Liver (tissue), 9 donors: ENCODE measurements around the gene FAM168B. TPM values are rescaled to one million over a fixed set of nuclear protein-coding genes. Genes with fewer than 3 reads are reported as not detected.

ENCODE experiments used
- DNase-seq: peaks from one replicate; pipeline ENCODE4 v3.0.0-alpha.2; 2017; ENCODE audit warnings: low spot score
- H3K27ac ChIP-seq, 2 donors: one replicate each; pipeline ENCODE4 v1.7.0; 2013; ENCODE audit warnings: inconsistent platforms in 2 of 2, low read length in 2 of 2, control low read depth in 1 of 2, low read depth in 1 of 2, mild to moderate bottlenecking in 1 of 2
- H3K27me3 ChIP-seq, 4 donors: one replicate each; pipeline versions ENCODE4 v1.6.1 to v1.7.0; 2013; ENCODE audit warnings: low read length in 3 of 4, inconsistent platforms in 1 of 4, mild to moderate bottlenecking in 1 of 4, moderate library complexity in 1 of 4; ENCODE audit not compliant: control insufficient read depth in 4 of 4, insufficient read depth in 4 of 4
- H3K36me3 ChIP-seq, 4 donors: one replicate each; pipeline versions ENCODE4 v1.6.1 to v1.7.0; 2013; ENCODE audit warnings: low read length in 3 of 4, mild to moderate bottlenecking in 3 of 4, low read depth in 1 of 4, moderate library complexity in 1 of 4; ENCODE audit not compliant: control insufficient read depth in 4 of 4, insufficient read depth in 3 of 4
- H3K4me1 ChIP-seq, 4 donors: one replicate each; pipeline versions ENCODE4 v1.6.1 to v1.7.0; 2013; ENCODE audit warnings: low read length in 3 of 4, mild to moderate bottlenecking in 3 of 4, moderate library complexity in 1 of 4; ENCODE audit not compliant: control insufficient read depth in 4 of 4, insufficient read depth in 4 of 4
- H3K4me3 ChIP-seq, 3 donors: one replicate each; pipeline versions ENCODE4 v1.6.1 to v1.7.0; 2013; ENCODE audit warnings: low read length in 3 of 3, control low read depth in 1 of 3, low read depth in 1 of 3, mild to moderate bottlenecking in 1 of 3
- H3K9ac ChIP-seq, 2 donors: one replicate each; pipeline ENCODE4 v1.7.0; 2013; ENCODE audit warnings: low read length in 2 of 2, mild to moderate bottlenecking in 2 of 2, moderate library complexity in 2 of 2, control low read depth in 1 of 2, low read depth in 1 of 2
- H3K9me3 ChIP-seq, 4 donors: one replicate each; pipeline versions ENCODE4 v1.6.1 to v1.7.0; 2013; ENCODE audit warnings: low read length in 3 of 4; ENCODE audit not compliant: control insufficient read depth in 4 of 4
- ATF3 ChIP-seq: IDR thresholded peaks from 2 replicates; pipeline ENCODE4 v1.6.1; 2016; ENCODE audit warnings: antibody characterized with exemption
- EGR1 ChIP-seq, 2 donors: IDR thresholded peaks; 2 replicates each; pipeline ENCODE4 v1.6.1; 2016 to 2018; ENCODE audit warnings: antibody characterized with exemption in 2 of 2, low read depth in 2 of 2
- FOXA1 ChIP-seq: IDR thresholded peaks from 2 replicates; pipeline ENCODE4 v1.6.1; 2016; ENCODE audit warnings: antibody characterized with exemption
- FOXA2 ChIP-seq: IDR thresholded peaks from 2 replicates; pipeline ENCODE4 v1.6.1; 2016; ENCODE audit warnings: antibody characterized with exemption
- GABPA ChIP-seq, 2 donors: IDR thresholded peaks in 1 of 2; conservative IDR thresholded peaks in 1 of 2; 2 replicates each; pipeline ENCODE4 v1.6.1; 2016; ENCODE audit warnings: antibody characterized with exemption in 2 of 2, mild to moderate bottlenecking in 1 of 2, moderate library complexity in 1 of 2
- HNF4A ChIP-seq, 2 donors: conservative IDR thresholded peaks; 2 replicates each; pipeline ENCODE4 v1.6.1; 2016; ENCODE audit warnings: antibody characterized with exemption in 2 of 2, mild to moderate bottlenecking in 2 of 2
- HNF4G ChIP-seq: IDR thresholded peaks from 2 replicates; pipeline ENCODE4 v1.6.1; 2016; ENCODE audit warnings: antibody characterized with exemption
- JUND ChIP-seq, 2 donors: IDR thresholded peaks; 2 replicates each; pipeline ENCODE4 v1.6.1; 2016; ENCODE audit warnings: antibody characterized with exemption in 2 of 2
- MAX ChIP-seq: IDR thresholded peaks from 2 replicates; pipeline ENCODE4 v1.6.1; 2016; ENCODE audit warnings: antibody characterized with exemption
- NR2F2 ChIP-seq: IDR thresholded peaks from 2 replicates; pipeline ENCODE4 v1.6.1; 2016; ENCODE audit warnings: antibody characterized with exemption
- RAD21 ChIP-seq, 2 donors: IDR thresholded peaks; 2 replicates each; pipeline ENCODE4 v1.6.1; 2016; ENCODE audit warnings: antibody characterized with exemption in 2 of 2, mild to moderate bottlenecking in 2 of 2
- REST ChIP-seq: IDR thresholded peaks from 2 replicates; pipeline ENCODE4 v1.6.1; 2016; ENCODE audit warnings: antibody characterized with exemption, mild to moderate bottlenecking
- RXRA ChIP-seq, 2 donors: IDR thresholded peaks; 2 replicates each; pipeline ENCODE4 v1.6.1; 2017 to 2018; ENCODE audit warnings: antibody characterized with exemption in 2 of 2, mild to moderate bottlenecking in 1 of 2
- SP1 ChIP-seq: IDR thresholded peaks from 2 replicates; pipeline ENCODE4 v1.6.1; 2018; ENCODE audit warnings: antibody characterized with exemption, mild to moderate bottlenecking
- TAF1 ChIP-seq: conservative IDR thresholded peaks from 2 replicates; pipeline ENCODE4 v1.6.1; 2016; ENCODE audit warnings: antibody characterized with exemption, mild to moderate bottlenecking
- YY1 ChIP-seq: IDR thresholded peaks from 2 replicates; pipeline ENCODE4 v1.6.1; 2016; ENCODE audit warnings: antibody characterized with exemption, mild to moderate bottlenecking
- ZBTB33 ChIP-seq: IDR thresholded peaks from 2 replicates; pipeline ENCODE4 v1.6.1; 2016; ENCODE audit warnings: antibody characterized with exemption
- WGBS: extraction: QIAGEN DNeasy Blood & Tissue Kit; methylation state at CpG from one replicate; pipeline ENCODE4 v1.1.7; 2013; 5-methylcytosine and 5-hydroxymethylcytosine counted together
- polyA plus RNA-seq, 2 donors: library from polyadenylated mRNA; stranded (reverse) in 1 of 2; unstranded in 1 of 2; fragments of 200-250 nt in 1 of 2; fragments of >200 nt in 1 of 2; fragmentation: Nextera tagmentation in 1 of 2; extraction: Ambion mirVana in 1 of 2; gene quantifications; one replicate each; pipeline versions ENCODE4 v1.2.1 to v1.2.3, GENCODE V29; 2013 to 2015
- total RNA-seq, 2 donors: library from RNA; depleted of rRNA; stranded (reverse); fragments of >200 nt; gene quantifications; one replicate each; pipeline ENCODE4 v1.2.3, GENCODE V29; 2014
- TF ChIP-seq, protein P1 (sequence below): fragments of 150-350 bp; IDR thresholded peaks from 2 replicates; pipeline ENCODE4 v1.5.1; 2017; ENCODE audit warnings: improper control_type of control experiment, low read depth, low read length; ENCODE audit not compliant: missing input control
- donor health status: healthy.
- donor health status: healthy.
- donor health status: healthy.
- donor health status: healthy.
- donor health status: healthy.

Gene FAM168B
- total and polyA plus RNA-seq, 4 donors: 13.9 to 62.3 (median 30.8) TPM

DNA sequence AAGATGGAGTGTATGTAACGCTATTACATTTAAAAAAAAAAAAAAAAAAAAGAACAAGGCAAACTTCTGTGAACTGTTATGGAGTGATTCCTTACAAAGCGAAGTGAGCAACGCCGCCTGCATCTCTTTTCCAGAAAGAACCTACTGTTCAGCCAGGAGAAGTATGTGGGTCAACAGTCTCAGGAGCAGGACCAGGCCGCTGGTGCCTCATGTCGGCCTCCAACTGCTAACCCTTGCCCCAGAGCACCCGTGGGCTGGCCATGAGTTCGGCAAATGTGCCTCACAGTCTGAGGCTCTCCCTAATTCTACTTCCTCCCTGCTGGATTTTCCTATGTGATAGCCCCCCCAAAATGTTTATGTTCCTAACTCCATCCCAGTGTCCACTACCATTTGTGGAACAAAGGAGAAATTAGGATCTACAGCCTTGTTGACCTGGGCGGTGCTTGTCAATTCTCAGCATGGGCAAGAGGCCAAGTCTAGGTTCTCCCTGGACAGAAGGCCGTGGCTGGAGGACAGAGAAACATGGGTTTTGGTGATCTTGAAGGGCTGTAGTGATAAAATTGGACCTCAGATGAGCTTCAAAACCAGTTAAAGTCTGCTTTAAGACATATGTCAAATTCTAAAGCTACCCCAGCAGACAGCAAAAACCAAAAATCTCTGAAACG is 15.9 kb downstream of the FAM168B start:
- 39% methylated on average over 11 of the region's 11 CpGs for WGBS
- Histone ChIP-seq H3K4me1 (peaks cover 13 to 41% (median 34%) of the 10 kb centered on the region in 4 donors), H3K9me3 (no peaks in the 10 kb centered on the region), H3K27ac (peak overlapping the region; percentile 64 to 74), H3K36me3 (peaks cover 9 to 25% (median 18%) of the 10 kb centered on the region in 4 donors), H3K4me3 (no peak overlapping the region), H3K27me3 (no peaks in the 10 kb centered on the region), H3K9ac (peak overlapping the region in 1 of 2 donors; percentile 33)
- TF ChIP-seq ATF3 (no peak), JUND (IDR thresholded peaks at IDR 0.05) (no peak), NR2F2 (no peak), YY1 (no peak), MAX (no peak), HNF4A (conservative IDR thresholded peaks at IDR 0.05) (no peak), GABPA (IDR thresholded peaks at IDR 0.05 in 1 of 2, conservative IDR thresholded peaks at IDR 0.05 in 1 of 2) (no peak), RXRA (IDR thresholded peaks at IDR 0.05) (peak in 1 of 2 donors; percentile 48), EGR1 (IDR thresholded peaks at IDR 0.05; ENCODE audit: low read depth in 2 of 2) (no peak), ZBTB33 (no peak), SP1 (no peak), FOXA1 (peak; percentile 25), HNF4G (no peak), FOXA2 (peak; percentile 29), TAF1 (no peak), RAD21 (IDR thresholded peaks at IDR 0.05) (peak in 1 of 2 donors; percentile 16), REST (no peak)
- TF ChIP-seq, protein P1, sequence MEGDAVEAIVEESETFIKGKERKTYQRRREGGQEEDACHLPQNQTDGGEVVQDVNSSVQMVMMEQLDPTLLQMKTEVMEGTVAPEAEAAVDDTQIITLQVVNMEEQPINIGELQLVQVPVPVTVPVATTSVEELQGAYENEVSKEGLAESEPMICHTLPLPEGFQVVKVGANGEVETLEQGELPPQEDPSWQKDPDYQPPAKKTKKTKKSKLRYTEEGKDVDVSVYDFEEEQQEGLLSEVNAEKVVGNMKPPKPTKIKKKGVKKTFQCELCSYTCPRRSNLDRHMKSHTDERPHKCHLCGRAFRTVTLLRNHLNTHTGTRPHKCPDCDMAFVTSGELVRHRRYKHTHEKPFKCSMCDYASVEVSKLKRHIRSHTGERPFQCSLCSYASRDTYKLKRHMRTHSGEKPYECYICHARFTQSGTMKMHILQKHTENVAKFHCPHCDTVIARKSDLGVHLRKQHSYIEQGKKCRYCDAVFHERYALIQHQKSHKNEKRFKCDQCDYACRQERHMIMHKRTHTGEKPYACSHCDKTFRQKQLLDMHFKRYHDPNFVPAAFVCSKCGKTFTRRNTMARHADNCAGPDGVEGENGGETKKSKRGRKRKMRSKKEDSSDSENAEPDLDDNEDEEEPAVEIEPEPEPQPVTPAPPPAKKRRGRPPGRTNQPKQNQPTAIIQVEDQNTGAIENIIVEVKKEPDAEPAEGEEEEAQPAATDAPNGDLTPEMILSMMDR: no peak
- DNase-seq: no peak
